Subcutaneous abdominal adipose tissue (tissue), 5 donors: ENCODE data around the gene CGB2.
A peak's percentile ranks its signal among the peaks of the same experiment; 100 is the strongest.

ENCODE experiments used
- H3K27ac ChIP-seq: one replicate; pipeline ENCODE4 v1.7.0; 2013; ENCODE audit warnings: low read depth, mild to moderate bottlenecking, inconsistent platforms, low read length, moderate library complexity
- H3K27me3 ChIP-seq, 5 donors: one replicate each; pipeline ENCODE4 v1.7.0; 2013; ENCODE audit warnings: low read length in 5 of 5, inconsistent platforms in 1 of 5; ENCODE audit not compliant: control insufficient read depth in 5 of 5, insufficient read depth in 4 of 5
- H3K36me3 ChIP-seq, 5 donors: one replicate each; pipeline ENCODE4 v1.7.0; 2013; ENCODE audit warnings: low read length in 5 of 5; ENCODE audit not compliant: control insufficient read depth in 5 of 5, insufficient read depth in 5 of 5
- H3K4me1 ChIP-seq, 5 donors: one replicate each; pipeline ENCODE4 v1.7.0; 2013; ENCODE audit warnings: low read length in 5 of 5, mild to moderate bottlenecking in 3 of 5, moderate library complexity in 1 of 5; ENCODE audit not compliant: control insufficient read depth in 5 of 5, insufficient read depth in 5 of 5
- H3K4me3 ChIP-seq, 5 donors: one replicate each; pipeline ENCODE4 v1.7.0; 2013; ENCODE audit warnings: low read length in 5 of 5, low read depth in 1 of 5
- H3K9ac ChIP-seq, 5 donors: one replicate each; pipeline ENCODE4 v1.7.0; 2013; ENCODE audit warnings: low read length in 5 of 5, mild to moderate bottlenecking in 4 of 5, moderate library complexity in 3 of 5
- H3K9me3 ChIP-seq, 5 donors: one replicate each; pipeline ENCODE4 v1.7.0; 2013; ENCODE audit warnings: low read length in 5 of 5; ENCODE audit not compliant: control insufficient read depth in 5 of 5
- donor health status: healthy.
- donor health status: healthy.
- donor health status: healthy.
- donor health status: healthy.
- donor health status: healthy.

CGB2 gene

DNA sequence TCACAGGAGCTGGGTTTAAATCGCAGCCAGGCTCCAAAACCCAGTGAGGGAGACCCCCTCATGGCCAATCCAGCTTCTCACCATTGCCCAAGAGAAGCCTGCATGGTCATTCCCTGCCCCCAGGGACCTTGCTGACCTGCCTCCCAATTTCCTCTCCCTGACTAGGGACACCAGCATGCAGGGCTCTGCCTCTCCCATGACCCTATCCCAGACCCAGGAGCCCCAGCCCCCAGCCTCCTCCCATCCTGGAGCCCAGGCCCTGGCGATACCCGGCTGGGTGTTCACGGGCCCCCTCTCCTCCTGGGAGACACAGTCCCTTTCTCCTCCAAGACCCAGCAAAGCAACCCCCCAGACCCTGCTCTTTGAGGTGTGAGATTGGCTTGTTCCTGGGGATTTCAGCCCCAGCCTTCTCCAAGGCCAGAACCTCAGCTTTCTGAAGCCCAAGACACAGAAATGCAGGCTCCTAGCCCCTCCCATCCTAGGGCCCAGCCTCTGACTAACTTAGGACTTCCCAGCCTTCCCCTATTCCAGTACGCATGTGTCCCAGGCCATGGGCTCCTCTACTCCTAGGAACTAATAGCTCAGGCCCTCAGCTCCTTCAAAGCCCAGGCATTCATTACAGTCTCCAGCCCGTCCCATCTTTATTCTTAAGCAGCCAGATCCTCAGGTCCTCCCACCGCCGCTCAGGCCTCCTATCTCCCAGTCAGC, 39.7 kb upstream of the CGB2 start:
- peak overlapping the region; percentile 71 to 99 (median 93) for H3K9ac ChIP-seq
- H3K4me3 ChIP-seq, result peak overlapping the region; percentile 91 to 97 (median 97)
- peak overlapping the region; percentile 98 for H3K27ac ChIP-seq
- H3K4me1 ChIP-seq, result peaks cover 6 to 52% (median 45%) of the 10 kb centered on the region in 5 donors
- peaks cover 0 to 20% (median 13%) of the 10 kb centered on the region in 5 donors for H3K36me3 ChIP-seq
- no peaks in the 10 kb centered on the region for H3K9me3 ChIP-seq
- H3K27me3 ChIP-seq, result no peaks in the 10 kb centered on the region

DNA sequence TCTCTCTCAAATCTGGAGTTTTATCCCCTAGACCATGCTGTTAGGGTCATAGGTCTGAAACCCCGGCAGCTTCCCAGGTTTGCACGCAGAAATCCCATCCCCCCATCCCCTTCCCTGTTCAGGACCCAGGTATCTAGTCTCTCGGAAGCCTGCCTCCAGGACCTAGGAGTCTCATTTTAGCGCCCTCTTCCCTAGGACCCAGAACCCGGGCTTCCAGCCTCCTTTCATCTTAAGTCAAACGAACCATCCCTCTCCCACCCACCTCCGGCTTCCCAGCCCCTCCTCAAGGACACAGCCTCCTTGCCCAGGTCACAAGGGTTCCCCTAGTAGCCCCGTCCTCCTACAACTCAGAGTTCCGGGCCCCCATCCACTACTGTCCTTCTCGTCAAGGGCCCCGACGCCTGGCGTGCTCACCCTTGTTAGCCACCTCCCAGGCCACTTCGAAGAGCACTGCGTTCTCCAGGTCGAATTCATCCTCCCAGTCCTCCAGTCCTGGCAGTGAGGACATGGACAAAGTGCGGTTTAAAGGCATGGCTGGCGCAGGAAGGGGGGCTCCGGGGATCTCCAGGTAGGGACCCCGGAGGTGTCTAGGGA, 39.0 kb upstream of the CGB2 start:
- Histone ChIP-seq H3K9me3 (no peaks in the 10 kb centered on the region), H3K4me3 (peak overlapping the region; percentile 91 to 97 (median 97)), H3K27me3 (no peaks in the 10 kb centered on the region), H3K36me3 (peaks cover 0 to 18% (median 10%) of the 10 kb centered on the region in 5 donors), H3K4me1 (peaks cover 6 to 52% (median 45%) of the 10 kb centered on the region in 5 donors), H3K27ac (peak overlapping the region; percentile 98), H3K9ac (peak overlapping the region; percentile 71 to 99 (median 93))

DNA sequence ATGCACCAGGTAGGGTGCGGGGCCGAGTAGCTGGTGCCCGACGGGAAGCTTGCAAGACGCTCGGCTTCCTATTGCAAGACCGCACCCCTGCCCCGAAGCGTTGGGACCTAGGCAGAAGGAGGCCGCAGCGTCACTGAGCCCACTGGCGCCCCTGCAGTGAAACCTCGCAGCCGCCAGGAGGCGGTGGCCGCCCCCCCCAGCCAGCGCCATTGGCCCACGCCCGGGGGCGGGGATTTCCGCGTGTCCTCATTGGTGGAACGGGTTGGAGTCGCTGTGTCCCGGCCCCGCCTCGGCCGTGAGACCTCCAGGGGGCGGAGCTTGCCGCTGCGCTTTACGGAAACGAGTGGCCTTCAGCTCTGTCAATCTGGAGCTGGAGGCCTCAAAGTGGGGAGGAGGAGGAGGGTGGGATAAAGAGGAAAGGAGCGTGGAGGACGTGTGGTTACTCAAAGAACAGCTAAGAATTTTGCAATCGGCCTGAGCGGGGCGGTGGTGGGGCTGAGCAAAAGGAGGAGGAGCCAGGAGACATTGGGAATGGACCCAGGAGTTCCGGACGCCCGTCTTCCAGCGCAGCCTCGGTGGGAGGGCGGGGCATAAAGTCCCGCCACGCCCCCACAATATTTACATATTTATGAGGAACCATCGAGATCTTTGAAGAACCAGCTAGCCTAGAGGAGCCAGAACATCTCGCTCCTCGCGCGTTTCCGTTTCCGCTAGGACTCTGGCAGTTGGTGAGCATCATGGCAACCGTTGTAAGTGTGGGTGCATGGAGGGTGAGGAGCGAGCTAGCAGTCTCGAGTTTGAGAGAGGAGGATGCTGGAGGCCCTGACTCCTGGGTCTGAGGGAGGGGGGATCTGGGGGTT, 38.3 kb upstream of the CGB2 start, which contains the start of the genes GYS1 and RUVBL2:
Gene GYS1, minus strand, starts transcription at position 135 of the 860 bp plus-strand sequence. CDS start 197 bp downstream, outside the sequence.
Gene RUVBL2, plus strand, starts transcription at position 713 of the 860 bp plus-strand sequence. Its CDS starts 25 bp downstream, at position 738.
- Histone ChIP-seq H3K4me1 (peaks cover 6 to 52% (median 45%) of the 10 kb centered on the region in 5 donors), H3K4me3 (peak within 1 kb of the TSS; percentile 91 to 97 (median 97)), H3K27ac (peak within 1 kb of the TSS; percentile 98), H3K9ac (peak within 1 kb of the TSS; percentile 71 to 99 (median 93)), H3K36me3 (peaks cover 0 to 13% (median 5%) of the 10 kb centered on the region in 5 donors), H3K9me3 (no peaks in the 10 kb centered on the region), H3K27me3 (no peaks in the 10 kb centered on the region)

DNA sequence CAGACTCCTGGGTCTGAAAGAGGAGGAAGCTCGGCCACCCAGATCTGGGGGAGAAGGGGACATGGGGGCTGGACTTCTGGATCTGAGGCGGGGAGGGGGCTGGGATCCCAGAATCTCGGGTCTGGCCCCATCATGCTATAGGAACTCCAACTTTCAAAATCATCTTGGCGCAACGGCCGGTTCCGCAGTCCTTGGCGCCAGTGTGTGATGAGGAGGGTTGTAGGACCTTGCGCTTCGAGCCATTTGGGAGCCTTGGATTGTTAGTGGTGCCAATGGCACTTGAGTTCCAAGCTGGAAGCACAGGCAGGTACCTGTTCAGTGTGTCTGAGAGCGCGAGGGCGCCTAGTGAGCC, 37.7 kb upstream of the CGB2 start:
- peaks cover 0 to 7% (median 0%) of the 10 kb centered on the region in 5 donors for H3K36me3 ChIP-seq
- H3K9ac ChIP-seq, result peak overlapping the region; percentile 71 to 99 (median 81)
- H3K27me3 ChIP-seq, result no peaks in the 10 kb centered on the region
- no peaks in the 10 kb centered on the region for H3K9me3 ChIP-seq
- H3K4me1 ChIP-seq, result peaks cover 6 to 52% (median 45%) of the 10 kb centered on the region in 5 donors
- H3K4me3 ChIP-seq, result peak overlapping the region; percentile 83 to 97 (median 96)
- peak overlapping the region; percentile 98 for H3K27ac ChIP-seq

DNA sequence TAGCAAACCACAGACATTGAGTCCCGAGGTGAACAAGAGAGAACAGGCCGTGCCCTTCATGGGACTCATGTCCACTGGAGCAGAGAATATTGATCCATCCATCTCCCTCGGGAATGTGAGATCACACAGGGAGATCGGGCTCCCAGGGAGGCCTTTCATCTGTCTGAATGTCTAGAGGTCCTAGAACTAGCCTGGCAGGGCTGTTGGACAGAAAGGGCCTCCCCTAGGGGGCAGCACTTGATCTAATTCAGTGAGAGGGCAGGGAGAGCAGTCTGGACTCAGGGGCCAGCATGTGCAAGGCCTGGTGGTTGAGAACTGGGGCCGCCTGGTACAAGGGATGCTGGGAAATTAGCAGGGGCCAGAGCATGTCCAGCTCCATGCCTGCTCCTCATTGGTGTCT, 33.7 kb upstream of the CGB2 start:
- H3K27me3 ChIP-seq, result no peaks in the 10 kb centered on the region
- H3K9ac ChIP-seq, result no peak overlapping the region
- H3K4me1 ChIP-seq, result peaks cover 4 to 16% (median 9%) of the 10 kb centered on the region in 5 donors
- no peak overlapping the region for H3K27ac ChIP-seq
- no peaks in the 10 kb centered on the region for H3K9me3 ChIP-seq
- no peak overlapping the region for H3K4me3 ChIP-seq
- peaks cover 0 to 12% (median under 1%) of the 10 kb centered on the region in 5 donors for H3K36me3 ChIP-seq

DNA sequence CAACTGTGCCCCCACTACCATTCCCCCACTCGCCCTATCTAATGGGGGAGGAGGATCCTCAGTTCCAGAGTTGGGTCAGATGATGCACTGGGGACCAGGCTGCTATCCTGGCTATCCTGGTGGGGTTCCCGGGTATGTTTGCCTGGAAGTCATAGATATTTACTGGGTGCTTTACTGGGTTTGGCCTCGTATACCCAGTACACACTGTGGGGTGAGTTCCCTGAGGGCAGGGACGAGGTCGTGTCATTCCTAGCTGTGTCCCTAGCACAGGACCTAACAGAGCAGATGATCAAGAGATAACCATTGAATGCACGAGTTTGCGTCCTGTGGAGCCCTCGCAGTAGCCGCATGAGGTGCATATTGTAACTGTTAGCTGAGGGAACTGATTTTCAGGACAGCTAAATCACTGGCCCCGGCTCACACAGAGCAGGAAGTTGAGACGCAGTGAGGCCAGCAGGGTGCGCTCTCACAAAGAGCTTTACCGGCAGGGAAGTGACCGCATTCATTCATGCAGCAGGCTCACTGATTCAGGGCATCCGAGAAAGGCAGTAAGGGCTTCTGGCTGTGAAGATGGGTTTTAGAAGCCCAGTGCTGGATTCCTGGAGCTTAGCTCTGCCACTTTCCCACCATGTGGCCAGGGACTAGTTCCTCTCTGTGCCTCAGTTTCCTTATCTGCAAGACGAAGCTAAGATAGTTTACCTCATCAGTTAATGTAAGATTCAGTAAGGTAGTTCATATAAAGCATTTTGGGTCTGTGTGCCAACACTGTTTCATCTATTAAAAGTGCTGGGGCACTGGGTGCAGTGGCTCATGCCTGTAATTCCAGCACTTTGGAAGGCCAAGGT, 32.0 kb upstream of the CGB2 start:
- Histone ChIP-seq H3K4me1 (peaks cover 0 to 3% (median 0%) of the 10 kb centered on the region in 5 donors), H3K27me3 (no peaks in the 10 kb centered on the region), H3K36me3 (peaks cover 0 to 29% (median 13%) of the 10 kb centered on the region in 5 donors), H3K9ac (no peak overlapping the region), H3K4me3 (no peak overlapping the region), H3K9me3 (no peaks in the 10 kb centered on the region), H3K27ac (no peak overlapping the region)

DNA sequence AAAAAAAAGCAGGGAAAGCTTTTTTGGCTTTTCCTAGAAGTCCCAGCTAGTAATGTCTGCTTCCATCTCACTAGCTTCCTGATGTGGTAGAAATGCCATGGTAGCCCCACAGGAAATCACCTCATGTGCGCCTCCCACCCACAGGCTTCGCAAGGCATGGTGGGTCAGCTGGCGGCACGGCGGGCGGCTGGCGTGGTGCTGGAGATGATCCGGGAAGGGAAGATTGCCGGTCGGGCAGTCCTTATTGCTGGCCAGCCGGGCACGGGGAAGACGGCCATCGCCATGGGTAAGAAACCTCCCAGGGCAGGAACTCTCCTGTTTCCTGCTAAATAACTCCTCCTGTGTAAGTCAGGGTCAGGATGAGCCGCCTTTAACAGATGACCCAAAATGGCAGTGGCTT, 27.6 kb upstream of the CGB2 start:
- no peaks in the 10 kb centered on the region for H3K9me3 ChIP-seq
- peaks cover 3 to 59% (median 42%) of the 10 kb centered on the region in 5 donors for H3K36me3 ChIP-seq
- H3K4me3 ChIP-seq, result no peak overlapping the region
- no peak overlapping the region for H3K9ac ChIP-seq
- H3K4me1 ChIP-seq, result no peaks in the 10 kb centered on the region
- no peaks in the 10 kb centered on the region for H3K27me3 ChIP-seq
- no peak overlapping the region for H3K27ac ChIP-seq

DNA sequence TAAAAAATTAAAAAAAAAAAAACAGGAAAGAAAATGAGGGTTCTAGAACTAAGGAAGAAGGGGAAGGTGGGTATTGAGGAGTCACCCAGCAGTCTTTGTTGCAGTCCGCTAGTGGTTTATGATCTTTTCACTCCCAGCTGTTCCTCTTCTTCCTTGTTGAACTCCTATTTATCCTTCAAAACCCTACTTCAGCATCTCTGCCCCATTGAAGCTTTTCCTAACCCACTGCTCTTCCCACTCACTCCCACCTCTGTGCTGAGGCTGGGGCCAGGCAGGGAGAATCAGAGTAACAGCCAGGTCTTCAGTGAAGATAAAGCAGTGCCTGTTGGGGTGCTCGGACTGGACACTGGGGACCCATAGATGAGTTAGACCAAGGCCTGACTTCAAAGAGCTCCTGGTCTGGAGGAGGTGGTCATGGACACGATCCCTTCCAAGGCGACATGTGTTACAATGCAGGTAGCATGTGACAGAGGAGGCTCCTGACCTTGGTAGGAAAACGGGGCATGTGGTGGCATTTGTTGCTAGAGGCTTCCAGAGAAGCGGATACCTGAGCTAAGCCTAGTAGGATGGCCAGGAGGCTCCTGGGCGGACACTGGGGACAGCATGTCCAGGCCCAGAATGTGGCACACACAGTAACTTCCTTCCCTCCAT, 26.6 kb upstream of the CGB2 start:
- Histone ChIP-seq H3K27me3 (no peaks in the 10 kb centered on the region), H3K9ac (no peak overlapping the region), H3K27ac (no peak overlapping the region), H3K9me3 (no peaks in the 10 kb centered on the region), H3K4me3 (no peak overlapping the region), H3K36me3 (peaks cover 3 to 63% (median 50%) of the 10 kb centered on the region in 5 donors), H3K4me1 (no peaks in the 10 kb centered on the region)

DNA sequence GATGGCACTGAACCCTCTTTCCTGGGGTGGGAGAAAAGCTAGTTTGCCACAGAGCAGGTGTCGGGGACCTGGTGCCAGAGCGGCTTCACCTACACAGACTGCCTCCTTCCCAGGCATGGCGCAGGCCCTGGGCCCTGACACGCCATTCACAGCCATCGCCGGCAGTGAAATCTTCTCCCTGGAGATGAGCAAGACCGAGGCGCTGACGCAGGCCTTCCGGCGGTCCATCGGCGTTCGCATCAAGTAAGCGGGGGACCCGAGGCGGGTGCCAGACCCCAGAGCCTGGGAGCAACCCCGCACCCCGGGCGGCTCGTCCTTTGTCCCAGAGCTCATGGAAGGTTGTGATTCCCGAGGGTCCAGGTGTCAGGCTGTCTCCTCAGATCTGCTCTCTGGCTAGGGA, 24.8 kb upstream of the CGB2 start:
- H3K27ac ChIP-seq, result no peak overlapping the region
- peaks cover 3 to 81% (median 66%) of the 10 kb centered on the region in 5 donors for H3K36me3 ChIP-seq

More for the DNA sequence above, 24.8 kb upstream of the CGB2 start:
- Histone ChIP-seq H3K4me1 (no peaks in the 10 kb centered on the region), H3K9ac (no peak overlapping the region), H3K27me3 (no peaks in the 10 kb centered on the region), H3K4me3 (no peak overlapping the region), H3K9me3 (no peaks in the 10 kb centered on the region)
